ENCODE measurements around the gene ALG9.

The ALG9 gene

GRCh38 chr11:111910676-111911562, 39.5 kb upstream of the ALG9 start:
- ChIA-PET POLR2A (interaction anchor here (0.5 to 1.1 kb wide), 3 partner anchors 16 to 153 kb away, joined by 3 to 7 read pairs (median 4); no protein-coding TSS in a partner anchor), CTCF (interaction anchor here (0.6 to 1.4 kb wide), 4 partner anchors 21 to 72 kb away, joined by 3 to 5 read pairs (median 3); no protein-coding TSS in a partner anchor)
- Histone ChIP-seq H3K4me3 (ENCODE audit: low read depth, low read length) (no peak overlapping the region), H3K9me3 (ENCODE audit: control insufficient read depth, insufficient read depth, low read depth, low read length) (no peaks in the 10 kb centered on the region), H3K27ac (ENCODE audit: extremely low read depth, low read depth, low read length) (no peak overlapping the region), H3K36me3 (ENCODE audit: control insufficient read depth in 2 of 2, insufficient read depth in 1 of 2, low read length in 2 of 2) (no peaks in the 10 kb centered on the region), H3K4me1 (ENCODE audit: control insufficient read depth, insufficient read depth, low read length) (no peaks in the 10 kb centered on the region)
- TF ChIP-seq ZNF76 (tag by site-specific recombination; IDR thresholded peaks at IDR 0.05; ENCODE audit: borderline replicate concordance, low read depth) = no peak
- TF ChIP-seq OVOL3 (tag by site-specific recombination; IDR thresholded peaks at IDR 0.05) = no peak
- no peak for TF ChIP-seq ZNF175 (tag by site-specific recombination; IDR thresholded peaks at IDR 0.05)
- no peak for TF ChIP-seq BCL6B (tag by site-specific recombination; IDR thresholded peaks at IDR 0.05)
- no peak for TF ChIP-seq ZNF146 (tag by site-specific recombination; IDR thresholded peaks at IDR 0.05)
- TF ChIP-seq ZBTB21 (tag by site-specific recombination; IDR thresholded peaks at IDR 0.05) = no peak
- no peak for TF ChIP-seq ZBTB6 (tag by site-specific recombination; IDR thresholded peaks at IDR 0.05)
- no peak for TF ChIP-seq ZNF768 (tag by site-specific recombination; IDR thresholded peaks at IDR 0.05)
- no peak for TF ChIP-seq SETDB1 (IDR thresholded peaks at IDR 0.05; ENCODE audit: insufficient read length, low read length)
- no peak for TF ChIP-seq SP7 (tag by site-specific recombination; IDR thresholded peaks at IDR 0.05)

GRCh38 chr11:111909378-111909777, 38.0 kb upstream of the ALG9 start:
- Histone ChIP-seq H3K27ac (ENCODE audit: extremely low read depth, low read depth, low read length) (no peak overlapping the region), H3K4me3 (ENCODE audit: low read depth, low read length) (no peak overlapping the region), H3K4me1 (ENCODE audit: control insufficient read depth, insufficient read depth, low read length) (no peaks in the 10 kb centered on the region), H3K36me3 (ENCODE audit: control insufficient read depth in 2 of 2, insufficient read depth in 1 of 2, low read length in 2 of 2) (no peaks in the 10 kb centered on the region), H3K9me3 (ENCODE audit: control insufficient read depth, insufficient read depth, low read depth, low read length) (no peaks in the 10 kb centered on the region)
- CTCF ChIA-PET = no interaction called here
- POLR2A ChIA-PET = interaction anchor here (1.2 kb wide), 1 partner anchor 38 kb away, joined by 4 read pairs; the partner anchor contains the start of gene ALG9
- no peak for TF ChIP-seq ZNF174 (tag by site-specific recombination; IDR thresholded peaks at IDR 0.05)
- no peak for TF ChIP-seq ZSCAN4 (tag by site-specific recombination; IDR thresholded peaks at IDR 0.05)
- no peak for TF ChIP-seq ZNF747 (tag by site-specific recombination; IDR thresholded peaks at IDR 0.05)
- no peak for TF ChIP-seq ZNF280C (tag by site-specific recombination; IDR thresholded peaks at IDR 0.05)
- no peak for TF ChIP-seq ZNF639 (tag by site-specific recombination; IDR thresholded peaks at IDR 0.05)
- TF ChIP-seq ZNF518A (tag by site-specific recombination; conservative IDR thresholded peaks at IDR 0.05; ENCODE audit: low read depth) = no peak
- no peak for TF ChIP-seq ZNF48 (tag by site-specific recombination; IDR thresholded peaks at IDR 0.05)
- TF ChIP-seq ZNF677 (tag by site-specific recombination; IDR thresholded peaks at IDR 0.05) = no peak
- no peak for TF ChIP-seq ZNF580 (tag by site-specific recombination; IDR thresholded peaks at IDR 0.05)
- TF ChIP-seq ZNF624 (tag by site-specific recombination; IDR thresholded peaks at IDR 0.05) = no peak
- TF ChIP-seq ZNF561 (tag by site-specific recombination; IDR thresholded peaks at IDR 0.05; ENCODE audit: borderline replicate concordance) = no peak

Data from HEK293 (cell line).